T1000 (cell line): ENCODE data around the gene EGFR.

Experiments
- DNase-seq: peaks from one replicate; lab custom pipeline; 2025; ENCODE audit warnings: mixed read lengths; lab: John Stamatoyannopoulos, UW

EGFR gene

GRCh38 chr7:55036950-55037736 lies 18.3 kb downstream of the EGFR start:
- DNase-seq, result no peak

GRCh38 chr7:55043691-55044370 lies 25.0 kb downstream of the EGFR start:
- no peak for DNase-seq

GRCh38 chr7:55044371-55044717 lies 25.5 kb downstream of the EGFR start:
- DNase-seq, result no peak

- DNase-seq, result no peak
Observed at GRCh38 chr7:55044791-55045190, 26.0 kb downstream of the EGFR start.

GRCh38 chr7:55046582-55047342 lies 27.9 kb downstream of the EGFR start:
- DNase-seq, result no peak

- no peak for DNase-seq
Observed at GRCh38 chr7:55048221-55048859, 29.5 kb downstream of the EGFR start.

GRCh38 chr7:55050281-55050680 lies 31.5 kb downstream of the EGFR start:
- DNase-seq, result no peak

GRCh38 chr7:55052081-55052480 lies 33.3 kb downstream of the EGFR start:
- peak; percentile 17 for DNase-seq

- no peak for DNase-seq
Observed at GRCh38 chr7:55052741-55053427, 34.1 kb downstream of the EGFR start.

GRCh38 chr7:55053651-55054571 lies 35.1 kb downstream of the EGFR start:
- no peak for DNase-seq

- DNase-seq, result no peak
Observed at GRCh38 chr7:55054758-55055157, 35.9 kb downstream of the EGFR start.

- no peak for DNase-seq
Observed at GRCh38 chr7:55055479-55055878, 36.7 kb downstream of the EGFR start.

- DNase-seq, result no peak
Observed at GRCh38 chr7:55056068-55056467, 37.3 kb downstream of the EGFR start.

- DNase-seq, result no peak
Observed at GRCh38 chr7:55056577-55057480, 38.0 kb downstream of the EGFR start.

- no peak for DNase-seq
Observed at GRCh38 chr7:55058314-55058713, 39.5 kb downstream of the EGFR start.

- DNase-seq, result no peak
Observed at GRCh38 chr7:55059021-55059420, 40.2 kb downstream of the EGFR start.

GRCh38 chr7:55060085-55060484 lies 41.3 kb downstream of the EGFR start:
- DNase-seq, result no peak

- DNase-seq, result no peak
Observed at GRCh38 chr7:55060636-55061022, 41.8 kb downstream of the EGFR start.

GRCh38 chr7:55061726-55062499 lies 43.1 kb downstream of the EGFR start:
- DNase-seq, result no peak
